WTC11 (cell line): ENCODE results near the gene ABHD11.
A peak's percentile ranks its signal among the peaks of the same experiment; 100 is the strongest.

Experiments used
- CTCF ChIP-seq: fragments of 200-600 bp; IDR thresholded peaks from 2 replicates; pipeline ENCODE4 v1.8.0; 2022; ENCODE audit warnings: antibody characterized with exemption
- ETV6 ChIP-seq: sonication (generic); formaldehyde crosslinking; IDR thresholded peaks from 2 replicates; pipeline ENCODE4 v1.8.1; 2022; ENCODE audit warnings: mild to moderate bottlenecking, missing genetic modification reagents
- KAT7 ChIP-seq: sonication (generic); formaldehyde crosslinking; IDR thresholded peaks from 2 replicates; pipeline ENCODE4 v1.8.1; 2023; ENCODE audit warnings: missing genetic modification reagents, mild to moderate bottlenecking, borderline replicate concordance
- MAX ChIP-seq: sonication (generic); formaldehyde crosslinking; IDR thresholded peaks from 2 replicates; pipeline ENCODE4 v1.8.0; 2022; ENCODE audit warnings: mild to moderate bottlenecking, missing genetic modification reagents
- MXD4 ChIP-seq: fragments of 250-450 bp; sonication (Bioruptor Pico); IDR thresholded peaks from 2 replicates; pipeline ENCODE4 v1.8.0; 2021; ENCODE audit warnings: mild to moderate bottlenecking, moderate library complexity, borderline replicate concordance
- NFE2L1 ChIP-seq: sonication (generic); formaldehyde crosslinking; IDR thresholded peaks from 2 replicates; pipeline ENCODE4 v1.8.1; 2023; ENCODE audit warnings: missing genetic modification reagents
- ZNF121 ChIP-seq: sonication (generic); formaldehyde crosslinking; IDR thresholded peaks from 2 replicates; pipeline ENCODE4 v1.8.0; 2023; ENCODE audit warnings: missing genetic modification reagents

- peak; percentile 62 for TF ChIP-seq CTCF
- TF ChIP-seq KAT7 (CRISPR knock-in tag): no peak
- no peak for TF ChIP-seq MXD4
- TF ChIP-seq MAX: no peak
- TF ChIP-seq ZNF121 (CRISPR knock-in tag): peak; percentile 97
- no peak for TF ChIP-seq ETV6 (CRISPR knock-in tag)
- no peak for TF ChIP-seq NFE2L1
Observed at GRCh38 chr7:73701357-73701995, 37.1 kb downstream of the ABHD11 start.
